Measurements from ENCODE around the gene BBX. TPM values are rescaled to one million over a fixed set of nuclear protein-coding genes. Genes with fewer than 3 reads are reported as not detected.

The BBX gene
- total and polyA plus RNA-seq, 2 of the 4 experiments (the other 2 are of a cell fraction), result 13.6 to 107 TPM

- H4K8ac ChIP-seq (ENCODE audit: low read depth in 2 of 2, low read length in 2 of 2), result no peak overlapping the region
- in situ Hi-C loops (cut with MboI; ENCODE audit: low sequenced_read_pairs), result no loop called here
- no TSS peak for BruUV-seq (replicated peaks)
- WGBS, 2 experiments (ENCODE audit: extremely low coverage in 2 of 2, insufficient read length in 1 of 2), result no CpG with 5 or more reads among the region's 2 CpGs
- no peak overlapping the region for H2AK5ac ChIP-seq (ENCODE audit: low read depth, low read length)
- no peaks in the 10 kb centered on the region for H3K27me3 ChIP-seq (ENCODE audit: control insufficient read depth, insufficient read depth, low read length)
- no peak overlapping the region for H2BK20ac ChIP-seq (ENCODE audit: low read depth, low read length)
- peaks cover 3% of the 10 kb centered on the region; the same call in 1 of the 2 replicates for H3K4me1 ChIP-seq (ENCODE audit: control insufficient read depth, insufficient read depth, low read length)
- H2BK15ac ChIP-seq (ENCODE audit: low read depth, low read length), result no peak overlapping the region
- H3K9ac ChIP-seq (ENCODE audit: low read depth, low read length), result no peak overlapping the region
- no peak overlapping the region for H3K4me3 ChIP-seq (ENCODE audit: insufficient read depth, low read depth, low read length)
- DNase-seq (no peak), ATAC-seq (ENCODE audit: low read depth) (no peak)
- H3K18ac ChIP-seq (ENCODE audit: low read depth, low read length), result no peak overlapping the region
- 0 out of 2 replicates have a peak, but pooled peaks cover 4% of the 10 kb centered on the region for H3K9me1 ChIP-seq (ENCODE audit: insufficient read depth, low read length)
- no peak overlapping the region for H4K91ac ChIP-seq (ENCODE audit: insufficient read depth, low read depth, low read length)
- H2AK9ac ChIP-seq (replicated peaks; ENCODE audit: low read depth, low read length, poor library complexity), result no peak overlapping the region
- H4K20me1 ChIP-seq (ENCODE audit: insufficient read depth, low read length), result no peaks in the 10 kb centered on the region
- H3K56ac ChIP-seq (ENCODE audit: extremely low read depth, insufficient read depth, low read length), result no peak overlapping the region
- H3K36me3 ChIP-seq (ENCODE audit: control insufficient read depth, insufficient read depth, low read length), result peaks cover 23% of the 10 kb centered on the region
- ChIA-PET POLR2A (ENCODE audit: unreplicated experiment) (no interaction called here), CTCF (no interaction called here)
- H3K14ac ChIP-seq (replicated peaks; ENCODE audit: low read depth, low read length), result no peak overlapping the region
- no peak overlapping the region for H4K5ac ChIP-seq (ENCODE audit: low read depth, low read length)
- TF ChIP-seq RCOR1 (IDR thresholded peaks at IDR 0.05; ENCODE audit: insufficient replicate concordance, low read length), result no peak
- TF ChIP-seq RFX5 (IDR thresholded peaks at IDR 0.05; ENCODE audit: low read depth, low read length), result no peak
- no peak for TF ChIP-seq USF2 (IDR thresholded peaks at IDR 0.05; ENCODE audit: low read depth, low read length)
- no peak for TF ChIP-seq BHLHE40 (IDR thresholded peaks at IDR 0.05; ENCODE audit: low read depth, low read length)
- TF ChIP-seq ELK1 (IDR thresholded peaks at IDR 0.05; ENCODE audit: borderline replicate concordance, low read depth, low read length), result no peak
- no peak for TF ChIP-seq POLR2A (IDR thresholded peaks at IDR 0.05; ENCODE audit: low read depth, low read length)
- TF ChIP-seq CEBPB (IDR thresholded peaks at IDR 0.05; ENCODE audit: low read depth, low read length), result no peak
- no peak for TF ChIP-seq NFE2L2 (IDR thresholded peaks at IDR 0.05; ENCODE audit: low read depth, low read length)
- no peak for TF ChIP-seq MAFK (IDR thresholded peaks at IDR 0.05; ENCODE audit: low read depth, low read length)
- no peak for TF ChIP-seq MXI1 (IDR thresholded peaks at IDR 0.05; ENCODE audit: borderline replicate concordance, low read depth, low read length)
- no peak for TF ChIP-seq CHD1 (IDR thresholded peaks at IDR 0.05; ENCODE audit: low read depth, low read length)
- TF ChIP-seq SMC3 (IDR thresholded peaks at IDR 0.05; ENCODE audit: low read depth, low read length), result no peak
- TF ChIP-seq FOS (IDR thresholded peaks at IDR 0.05; ENCODE audit: low read depth, low read length), result no peak
- no peak for TF ChIP-seq CTCF (conservative IDR thresholded peaks at IDR 0.05; ENCODE audit: low read depth, low read length)
- no peak for TF ChIP-seq RAD21 (IDR thresholded peaks at IDR 0.05; ENCODE audit: low read length)
- no peak for TF ChIP-seq MAZ (IDR thresholded peaks at IDR 0.05; ENCODE audit: borderline replicate concordance, low read depth, low read length)
- intact Hi-C loops (cut with micrococcal nuclease), result no loop called here
- dilution Hi-C loops (cut with HindIII; ENCODE audit: low sequenced_read_pairs, unreplicated experiment), result no loop called here
- H3K4ac ChIP-seq (ENCODE audit: low read depth, low read length), result no peak overlapping the region
- no peak overlapping the region for H3K27ac ChIP-seq (ENCODE audit: insufficient read depth, low read length)
- no peak overlapping the region for H3K4me2 ChIP-seq (ENCODE audit: low read depth, low read length)
- no peaks in the 10 kb centered on the region for H3K79me1 ChIP-seq (ENCODE audit: low read depth in 1 of 2, low read length in 2 of 2)
- no peaks in the 10 kb centered on the region for H3K9me3 ChIP-seq (ENCODE audit: control insufficient read depth, insufficient read depth, low read length)
- H3K23ac ChIP-seq (ENCODE audit: low read depth, low read length), result no peak overlapping the region
- H2AFZ ChIP-seq (replicated peaks; ENCODE audit: low read length, poor library complexity), result no peak overlapping the region
- H2BK5ac ChIP-seq (ENCODE audit: low read depth, low read length, poor library complexity, severe bottlenecking), result no peak overlapping the region
- no peak overlapping the region for H2BK120ac ChIP-seq (ENCODE audit: low read depth, low read length)
Observed at GRCh38 chr3:107806021-107806420, 283.3 kb downstream of the BBX start.

Measured in IMR-90 (cell line).